HG03103 (cell line): ENCODE data around the gene C1QA.

ENCODE experiments used
- ATAC-seq: cut with Tn5 transposase; IDR thresholded peaks from one replicate; pipeline ENCODE4 v1.9.1; 2021; ENCODE audit warnings: low read depth; ENCODE audit not compliant: unreplicated experiment

Gene C1QA

DNA sequence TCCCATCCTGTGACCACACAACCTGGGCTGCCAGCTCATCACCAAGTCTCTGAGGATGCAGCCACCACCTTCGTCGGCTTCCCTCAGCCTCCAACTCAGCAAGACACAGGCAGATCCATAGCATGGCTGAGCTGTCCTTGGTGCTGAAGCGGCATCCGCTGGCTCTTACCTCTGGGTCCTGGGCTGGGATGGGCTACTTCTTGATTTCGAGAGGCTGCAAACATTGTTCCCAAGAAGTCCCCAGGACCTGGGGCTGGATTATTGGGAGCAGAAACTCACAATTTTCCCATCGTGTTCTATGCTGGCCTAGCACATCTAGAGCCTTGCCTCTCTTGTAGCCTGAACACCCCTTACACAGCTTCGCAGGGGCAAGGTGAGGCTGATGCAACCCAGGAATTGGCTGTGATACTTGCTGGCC, 24.9 kb upstream of the C1QA start:
- no peak for ATAC-seq

- ATAC-seq: no peak
These were observed 23.5 kb upstream of the C1QA start for GRCh38 chr1:22612671-22613571.

- no peak for ATAC-seq
These were observed 22.9 kb upstream of the C1QA start for GRCh38 chr1:22613572-22613918.

- no peak for ATAC-seq
These were observed 22.5 kb upstream of the C1QA start for GRCh38 chr1:22613951-22614350.

DNA sequence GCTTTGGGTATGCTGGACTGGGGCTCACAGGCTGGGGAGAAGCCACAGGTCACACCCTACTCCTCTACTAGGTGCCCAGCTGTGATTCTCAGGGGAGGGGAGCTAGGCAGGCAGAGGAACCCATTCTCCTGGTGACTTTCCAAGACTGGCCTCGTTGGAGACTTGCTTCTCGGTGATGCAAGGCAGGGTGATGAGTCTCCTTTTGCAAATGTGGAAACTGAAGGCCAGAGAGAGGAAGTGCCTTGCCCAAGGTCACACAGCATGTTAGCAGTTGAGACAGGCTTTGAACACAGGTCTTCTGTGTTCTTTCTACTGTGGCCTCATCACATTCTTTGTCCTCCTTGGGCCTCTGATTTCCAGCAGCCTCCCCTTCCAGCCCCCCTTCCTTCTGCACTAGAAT, 20.5 kb upstream of the C1QA start:
- no peak for ATAC-seq

DNA sequence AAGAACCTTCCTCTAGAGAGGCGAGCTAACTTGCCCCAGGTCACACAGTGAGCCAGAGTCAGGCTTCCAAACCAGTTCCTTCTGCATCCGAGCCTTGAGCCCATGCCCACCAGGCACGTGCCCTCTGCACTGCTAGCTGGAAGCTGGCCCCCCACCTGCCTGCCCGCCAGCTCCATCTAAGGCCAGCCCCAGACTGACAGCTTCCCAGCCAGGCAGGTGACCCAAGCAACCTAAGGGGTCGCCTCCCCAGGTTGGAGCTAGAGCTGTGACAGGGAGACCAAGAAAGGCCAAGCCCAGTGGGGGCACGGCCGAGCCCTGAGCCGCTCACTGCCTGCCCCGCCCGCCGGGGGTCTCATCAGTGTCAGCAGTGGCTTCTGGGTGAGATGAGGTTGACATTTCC, 19.9 kb upstream of the C1QA start:
- ATAC-seq: no peak

DNA sequence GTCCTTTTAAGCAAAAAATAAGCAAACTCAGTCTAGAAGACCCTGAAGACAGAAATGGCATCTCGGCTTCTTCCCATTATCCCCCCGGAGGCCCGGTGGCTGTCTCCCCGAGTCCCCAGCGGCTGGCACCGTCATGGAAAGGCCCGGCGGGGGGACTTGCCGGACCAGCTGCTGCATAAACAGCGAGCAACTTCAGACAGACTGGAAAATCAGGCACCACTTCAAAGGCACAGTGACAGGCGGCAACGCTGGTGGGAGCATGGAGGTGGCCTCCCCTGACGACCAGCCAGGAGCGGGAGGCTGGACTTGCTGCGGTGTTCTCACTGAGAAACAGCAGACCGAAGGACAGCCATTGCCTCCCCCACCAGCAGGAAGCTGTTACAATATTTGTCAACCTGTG, 18.4 kb upstream of the C1QA start:
- ATAC-seq: no peak

- ATAC-seq: no peak
These were observed 17.2 kb upstream of the C1QA start for GRCh38 chr1:22619252-22619651.

DNA sequence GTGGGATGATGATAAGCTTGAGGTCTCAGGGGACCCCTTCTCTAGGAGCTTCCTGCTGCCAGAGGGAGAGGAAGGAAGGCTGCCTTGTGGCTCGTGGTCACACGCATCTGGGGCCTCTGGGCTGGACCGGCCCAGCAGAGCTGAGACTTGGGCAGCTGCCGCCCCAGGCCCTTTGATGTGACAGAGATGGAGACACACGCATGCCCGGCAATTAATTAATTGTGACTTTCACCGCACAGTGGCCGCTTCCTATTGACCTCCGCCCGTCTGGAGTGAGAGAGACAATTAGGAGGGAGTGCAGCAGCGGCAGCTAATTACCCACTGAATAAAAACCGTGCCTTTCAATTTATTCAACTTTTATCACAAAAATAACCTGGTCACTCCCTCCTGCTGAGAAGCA, 16.6 kb upstream of the C1QA start:
- no peak for ATAC-seq

GRCh38 chr1:22621761-22622160, 14.7 kb upstream of the C1QA start:
- no peak for ATAC-seq

DNA sequence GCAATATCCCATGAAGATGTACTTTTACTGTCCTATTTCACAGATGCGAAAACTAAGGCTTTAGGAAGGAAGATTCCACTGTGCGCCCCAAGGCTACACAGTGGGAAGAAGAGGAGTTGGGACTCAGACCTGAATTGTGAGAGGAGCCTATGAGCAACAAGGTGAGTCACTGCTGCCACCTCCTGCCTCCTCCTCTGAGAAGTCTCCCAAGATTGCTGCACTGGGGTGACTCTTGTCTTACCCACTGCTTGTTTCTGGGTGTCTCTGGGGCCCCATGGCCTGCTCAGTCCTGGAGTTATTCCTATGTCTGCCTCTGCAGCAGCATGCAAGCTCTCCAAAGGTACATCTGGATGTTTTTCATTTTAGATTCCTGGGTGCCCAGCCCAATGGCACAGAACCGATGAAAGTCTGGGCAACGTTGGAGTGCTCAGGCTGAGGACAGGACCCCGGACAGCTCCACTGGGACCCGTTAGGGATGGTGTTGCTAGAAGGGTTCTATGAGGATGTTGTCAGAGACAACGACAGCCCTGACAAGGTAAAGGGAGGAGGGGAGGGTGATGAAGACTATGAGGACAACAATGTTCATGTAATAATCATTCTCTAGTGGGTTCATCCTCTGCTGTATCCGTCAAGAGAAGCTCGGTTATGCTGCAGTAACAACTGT, 11.0 kb upstream of the C1QA start:
- ATAC-seq: no peak

DNA sequence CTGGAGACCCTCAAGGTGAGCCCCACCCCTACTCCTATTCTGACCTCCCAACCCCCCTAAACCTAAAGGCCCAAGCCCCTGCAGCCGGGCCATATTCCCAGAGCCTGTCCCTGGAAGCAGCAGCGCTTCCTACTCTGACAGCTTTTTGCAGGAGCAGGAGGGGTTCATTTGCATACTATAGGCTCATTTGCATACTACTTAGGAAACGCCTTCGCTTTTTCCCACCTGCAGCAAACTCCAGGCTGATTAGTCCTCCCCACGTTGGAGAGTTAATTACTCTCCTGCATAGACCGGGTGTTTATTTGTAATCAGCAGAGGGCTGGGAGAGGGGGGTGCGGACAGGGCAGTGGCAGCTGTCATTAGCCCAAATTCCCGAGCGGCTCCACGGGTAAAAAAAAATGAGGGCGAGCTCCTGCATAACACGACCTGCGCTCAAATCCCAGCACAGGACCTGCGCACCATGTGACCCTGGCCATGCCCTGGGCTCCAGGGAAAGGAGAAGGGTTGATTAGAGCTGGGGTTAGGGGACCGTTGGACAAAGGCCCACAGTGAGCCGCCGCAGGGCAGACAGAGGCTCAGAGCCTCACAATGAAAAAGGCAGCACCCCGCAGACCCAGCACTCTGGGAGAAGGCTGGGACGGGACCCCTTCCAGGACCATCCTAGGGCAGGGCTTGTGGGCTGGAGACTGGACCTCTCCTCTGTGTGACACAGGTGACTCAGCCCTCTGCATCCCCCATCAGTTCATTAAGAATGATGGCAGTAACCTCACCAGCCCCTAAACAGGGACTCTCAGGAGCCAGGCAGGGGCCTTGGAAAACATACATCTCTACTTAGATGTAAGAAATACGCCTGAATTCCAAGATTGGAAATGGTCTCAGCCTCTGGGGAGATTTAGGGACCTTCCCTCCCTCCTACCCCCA, 9.9 kb upstream of the C1QA start:
- ATAC-seq: no peak

DNA sequence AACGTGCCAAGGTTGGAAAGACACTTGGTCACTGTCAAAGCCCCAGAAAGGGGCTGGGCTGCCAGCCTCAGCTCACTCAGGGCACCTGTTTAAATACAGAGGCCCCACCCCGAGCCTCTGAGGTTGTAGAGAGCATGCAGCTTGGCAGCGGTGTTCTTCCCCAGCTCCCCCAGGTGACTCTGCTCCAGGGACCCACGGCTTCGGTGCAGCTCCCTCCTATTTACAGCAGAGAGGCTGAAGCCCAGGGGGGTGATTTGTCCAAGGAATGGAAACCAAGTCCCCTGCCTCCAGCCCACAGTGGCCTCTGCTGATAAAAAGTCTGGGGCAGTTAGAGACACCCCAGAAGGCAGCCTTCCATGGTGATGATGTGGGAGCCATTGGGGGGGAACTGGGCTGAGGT, 9.1 kb upstream of the C1QA start:
- no peak for ATAC-seq

DNA sequence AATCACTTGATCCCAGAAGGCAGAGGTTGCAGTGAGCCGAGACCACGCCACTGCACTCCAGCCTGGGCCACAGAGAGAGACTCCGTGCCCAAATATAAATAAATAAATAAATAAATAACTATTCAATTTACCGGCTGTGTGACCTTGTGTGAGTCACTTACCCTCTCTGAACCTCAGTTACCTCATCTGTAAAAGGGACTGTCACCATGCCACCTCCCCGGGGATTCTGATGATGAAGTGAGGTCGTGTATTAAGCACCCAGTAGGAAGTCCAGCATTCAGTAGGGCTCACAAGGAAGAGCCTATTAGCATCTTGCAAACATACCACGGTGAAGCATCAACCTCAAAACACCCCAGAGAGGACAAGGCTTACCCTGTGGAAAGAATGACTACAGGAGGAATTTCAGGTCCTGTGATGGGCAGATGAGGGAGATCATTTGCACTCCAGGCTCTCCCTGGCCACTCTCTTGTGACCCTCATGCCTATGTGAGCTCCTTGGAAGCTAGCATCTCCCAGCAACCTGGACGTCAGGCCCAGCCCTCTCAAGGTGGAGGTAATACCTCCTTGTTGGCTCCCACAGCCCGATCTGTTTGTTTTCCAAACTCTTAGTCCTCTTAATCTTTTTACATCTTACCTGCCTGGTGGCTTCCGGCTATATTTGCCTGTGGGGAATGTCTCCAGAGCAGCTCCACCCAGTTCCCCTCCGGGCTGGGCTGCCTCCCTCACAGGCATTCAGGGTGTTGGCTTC, 7.6 kb upstream of the C1QA start:
- ATAC-seq: no peak

DNA sequence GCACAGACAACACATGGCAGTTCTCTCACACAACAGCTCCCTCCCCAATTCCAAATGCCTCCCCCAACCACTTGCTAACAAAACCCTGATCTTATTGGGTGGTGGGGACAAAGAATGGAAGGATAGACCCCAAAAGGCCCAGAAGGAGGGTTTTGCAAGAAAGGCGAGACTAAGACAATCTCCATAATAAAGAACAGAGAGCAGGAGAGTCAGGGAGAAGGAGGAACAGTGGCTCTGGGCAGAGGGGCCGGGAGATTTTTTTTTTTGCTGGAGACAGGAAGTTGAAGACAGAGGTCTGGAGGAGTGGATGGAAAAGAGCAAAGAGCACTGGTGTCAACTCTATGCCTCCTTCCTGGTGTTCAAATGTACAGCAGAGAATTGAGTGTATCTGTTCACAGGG, 6.5 kb upstream of the C1QA start:
- no peak for ATAC-seq

GRCh38 chr1:22633697-22634463, 2.5 kb upstream of the C1QA start:
- no peak for ATAC-seq

DNA sequence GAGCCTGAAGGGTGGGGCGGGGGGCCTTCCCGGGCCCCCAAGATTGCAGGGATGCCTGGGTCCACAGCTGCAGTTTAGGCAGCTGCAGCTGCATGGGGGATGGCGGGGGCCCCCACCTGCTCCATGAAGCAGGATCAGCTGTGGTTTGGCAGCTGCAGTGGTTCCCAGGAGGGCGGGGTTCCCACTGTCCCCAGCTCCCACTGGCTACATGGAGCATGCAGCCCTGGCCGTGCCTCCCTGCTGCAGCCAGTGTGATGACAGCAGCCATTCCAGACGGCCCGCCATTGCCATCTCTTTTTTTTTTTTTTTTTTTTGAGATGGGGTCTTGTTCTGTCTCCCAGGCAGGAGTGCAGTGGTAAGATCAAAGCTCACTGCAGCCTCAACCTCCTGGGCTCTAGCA, 992 bp upstream of the C1QA start:
- no peak for ATAC-seq

DNA sequence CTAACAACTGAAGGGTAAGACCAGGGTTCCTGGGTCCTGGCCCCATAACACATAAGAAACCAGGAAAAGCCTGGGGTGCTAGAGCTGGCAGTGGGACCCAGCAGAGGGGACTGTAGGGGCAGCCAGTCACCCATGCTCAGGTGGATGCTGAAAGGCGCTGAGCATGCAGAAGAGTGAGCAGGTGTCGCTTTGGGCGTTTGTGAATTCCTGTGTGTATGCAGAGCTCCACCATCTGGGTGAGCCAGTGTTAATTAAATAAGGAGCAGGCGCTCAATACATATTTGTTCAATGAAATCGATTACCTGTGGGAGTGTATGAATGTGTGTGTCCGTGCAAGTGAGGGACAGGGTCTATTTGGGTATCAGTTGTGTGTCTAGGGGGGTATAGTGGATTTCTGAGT, 499 bp downstream of the C1QA start:
- no peak for ATAC-seq

- no peak for ATAC-seq
These were observed 1.5 kb downstream of the C1QA start for GRCh38 chr1:22637907-22638445.
